K562 (cell line): ENCODE data around the gene PIP5K1B. TPM values are rescaled to one million over a fixed set of nuclear protein-coding genes. Genes with fewer than 3 reads are reported as not detected.
A peak's percentile ranks its signal among the peaks of the same experiment; 100 is the strongest.

Experiments
- ATAC-seq: fragments of 200-7000 bp; cut with Tn5 transposase; 3 replicates; pipeline ENCODE4 v1.9.1; 2020; ENCODE audit warnings: moderate library complexity
- BruUV-seq: library from RNA; stranded (reverse); fragments of 400-500 nt; replicated peaks from 2 replicates; lab custom pipeline; 2021; lab: Mats Ljungman, UMichigan
- CTCF ChIA-PET: fragments of 300-600 bp; formaldehyde crosslinking; extraction: SDS; loops from one replicate; lab custom pipeline; 2021; ENCODE audit warnings: low intra/inter-chr PET ratio; lab: Yijun Ruan, JAX
- POLR2A ChIA-PET: fragments of 300-600, 350-650 bp; sonication (Branson Sonifier 250); formaldehyde crosslinking; extraction: SDS; loops from one replicate; lab custom pipeline; 2021; ENCODE audit warnings: antibody characterized with exemption, inconsistent platforms; lab: Yijun Ruan, JAX
- DNase-seq, 4 experiments: peaks; one replicate each; pipeline versions ENCODE4 v3.0.0 to v3.0.0-alpha.2; 2011 to 2018; ENCODE audit warnings: low spot score in 3 of 4, mixed read lengths in 3 of 4; ENCODE audit errors: extremely low read depth in 1 of 4
- FAIRE-seq: peaks from 2 replicates; lab custom pipeline; 2011; peaks lifted over from hg19 to GRCh38; lab: Jason Lieb, UNC
- H2AFZ ChIP-seq: 2 replicates; pipeline ENCODE4 v1.6.0; 2011; ENCODE audit warnings: low read depth, low read length, control low read depth, inconsistent platforms
- H3K27ac ChIP-seq: fragments of 200-600 bp; 3 replicates; pipeline ENCODE4 v1.8.0; 2011; ENCODE audit warnings: low read depth, mild to moderate bottlenecking, control low read depth, inconsistent platforms, low read length, moderate library complexity, mixed read lengths; ENCODE audit errors: extremely low read depth
- H3K27me3 ChIP-seq, 2 experiments: fragments of 300-600 bp in 1 of 2; 2 replicates in 1 of 2; 3 replicates in 1 of 2; pipeline versions ENCODE4 v1.6.0 to v1.8.0; 2011; ENCODE audit warnings: inconsistent platforms in 2 of 2, low read length in 2 of 2, mild to moderate bottlenecking in 1 of 2, mixed read lengths in 1 of 2, moderate library complexity in 1 of 2; ENCODE audit not compliant: control insufficient read depth in 2 of 2, insufficient read depth in 2 of 2
- H3K36me3 ChIP-seq: fragments of 300-600 bp; 3 replicates; pipeline ENCODE4 v1.8.0; 2011; ENCODE audit warnings: mild to moderate bottlenecking, low read length, inconsistent platforms; ENCODE audit not compliant: control insufficient read depth, insufficient read depth
- H3K4me1 ChIP-seq, 2 experiments: fragments of 200-600 bp in 1 of 2; replicated peaks in 1 of 2; 2 replicates in 1 of 2; 3 replicates in 1 of 2; pipeline versions ENCODE4 v1.5.1 to v1.8.0; 2011; ENCODE audit warnings: inconsistent platforms in 2 of 2, low read length in 2 of 2, mild to moderate bottlenecking in 1 of 2, mixed read lengths in 1 of 2, moderate library complexity in 1 of 2; ENCODE audit not compliant: control insufficient read depth in 2 of 2, insufficient read depth in 2 of 2
- H3K4me2 ChIP-seq: 2 replicates; pipeline ENCODE4 v1.6.1; 2011; ENCODE audit warnings: low read length, control low read depth, inconsistent platforms, mixed read lengths; ENCODE audit not compliant: insufficient read depth
- H3K4me3 ChIP-seq: fragments of 200-600 bp; sonication (generic), shearing (Covaris generic); 2 replicates; pipeline ENCODE4 v1.5.1; 2016; ENCODE audit warnings: control low read depth, inconsistent platforms
- H3K79me2 ChIP-seq: fragments of 200-600 bp; 3 replicates; pipeline ENCODE4 v1.8.0; 2011; ENCODE audit warnings: low read length, inconsistent platforms; ENCODE audit not compliant: control insufficient read depth, insufficient read depth
- H3K9ac ChIP-seq, 2 experiments: 2 replicates each; pipeline versions ENCODE4 v1.6.0 to v1.6.1; 2011; ENCODE audit warnings: low read depth in 2 of 2, low read length in 2 of 2, control low read depth in 1 of 2, inconsistent platforms in 1 of 2, mild to moderate bottlenecking in 1 of 2, mixed read lengths in 1 of 2; ENCODE audit not compliant: insufficient read depth in 1 of 2
- H3K9me1 ChIP-seq: one replicate; pipeline ENCODE4 v1.6.0; 2011; ENCODE audit warnings: inconsistent platforms, mild to moderate bottlenecking, low read length, moderate library complexity; ENCODE audit not compliant: control insufficient read depth, insufficient read depth
- H3K9me3 ChIP-seq: replicated peaks from 2 replicates; pipeline ENCODE4 v1.5.1; 2011; ENCODE audit warnings: low read depth, low read length, inconsistent platforms; ENCODE audit not compliant: control insufficient read depth, insufficient read depth
- H4K20me1 ChIP-seq: replicated peaks from 2 replicates; pipeline ENCODE4 v1.6.1; 2011; ENCODE audit warnings: low read length, inconsistent platforms, mixed read lengths; ENCODE audit not compliant: control insufficient read depth, insufficient read depth
- CBX5 ChIP-seq: IDR thresholded peaks from 2 replicates; pipeline ENCODE4 v1.6.1; 2014; ENCODE audit warnings: low read depth, borderline replicate concordance
- DPF2 ChIP-seq: fragments of 450-650 bp; IDR thresholded peaks from 2 replicates; pipeline ENCODE4 v1.6.1; 2016
- HMGN3 ChIP-seq: IDR thresholded peaks from 2 replicates; pipeline ENCODE4 v1.6.1; 2011; ENCODE audit warnings: borderline replicate concordance, low read depth, mild to moderate bottlenecking, mixed read lengths, low read length; ENCODE audit not compliant: insufficient read length; ENCODE audit errors: extremely low read depth
- KDM2B ChIP-seq: fragments of 250-450 bp; sonication (Bioruptor Pico); IDR thresholded peaks from 2 replicates; pipeline ENCODE4 v1.8.0; 2021; ENCODE audit warnings: mild to moderate bottlenecking, moderate library complexity
- KDM5B ChIP-seq: fragments of 200-600 bp; sonication (generic); IDR thresholded peaks from 2 replicates; pipeline ENCODE4 v1.6.1; 2012; ENCODE audit warnings: low read depth, mild to moderate bottlenecking, moderate library complexity, low read length, control low read depth, inconsistent platforms; ENCODE audit not compliant: insufficient replicate concordance
- KLF16 ChIP-seq: IDR thresholded peaks from 2 replicates; pipeline ENCODE4 v1.6.1; 2016; ENCODE audit warnings: antibody characterized with exemption
- NCOA1 ChIP-seq: fragments of 450-650 bp; IDR thresholded peaks from 2 replicates; pipeline ENCODE4 v1.6.1; 2016; ENCODE audit warnings: low read depth
- RBM14 ChIP-seq: fragments of 200-400 bp; formaldehyde crosslinking; IDR thresholded peaks from 2 replicates; pipeline ENCODE4 v1.6.1; 2018; ENCODE audit warnings: low read depth, mild to moderate bottlenecking, low read length, moderate library complexity, borderline replicate concordance; ENCODE audit not compliant: insufficient read depth
- SAP30 ChIP-seq: fragments of 200-600 bp; sonication (generic); IDR thresholded peaks from 2 replicates; pipeline ENCODE4 v1.6.1; 2012; ENCODE audit warnings: borderline replicate concordance, low read depth, mild to moderate bottlenecking, moderate library complexity, low read length, control low read depth, inconsistent platforms; ENCODE audit not compliant: insufficient read depth, poor library complexity, severe bottlenecking
- SIN3B ChIP-seq: fragments of 450-650 bp; IDR thresholded peaks from 2 replicates; pipeline ENCODE4 v1.6.1; 2017; ENCODE audit warnings: low read depth, mild to moderate bottlenecking, moderate library complexity
- SOX6 ChIP-seq: fragments of 450-650 bp; IDR thresholded peaks from 2 replicates; pipeline ENCODE4 v1.6.1; 2014; ENCODE audit warnings: mild to moderate bottlenecking
- SPI1 ChIP-seq: IDR thresholded peaks from 2 replicates; pipeline ENCODE4 v1.6.1; 2011; ENCODE audit warnings: low read depth, low read length, control low read depth, borderline replicate concordance
- SREBF2 ChIP-seq: sonication (generic); formaldehyde crosslinking; IDR thresholded peaks from 2 replicates; pipeline ENCODE4 v1.4.0; 2020; ENCODE audit warnings: mild to moderate bottlenecking, missing genetic modification reagents
- STAT5A ChIP-seq: IDR thresholded peaks from 2 replicates; pipeline ENCODE4 v1.6.1; 2012; ENCODE audit warnings: low read length, inconsistent platforms, borderline replicate concordance
- TAL1 ChIP-seq: fragments of 450-650 bp; IDR thresholded peaks from 2 replicates; pipeline ENCODE4 v1.6.1; 2016; ENCODE audit warnings: mild to moderate bottlenecking
- TEAD4 ChIP-seq, 2 experiments: sonication (generic) in 1 of 2; formaldehyde crosslinking in 1 of 2; IDR thresholded peaks; 2 replicates each; pipeline versions ENCODE4 v1.6.1 to v1.8.0; 2012 to 2022; ENCODE audit warnings: borderline replicate concordance in 1 of 2, inconsistent platforms in 1 of 2, low read length in 1 of 2, mild to moderate bottlenecking in 1 of 2, missing genetic modification reagents in 1 of 2
- YBX1 ChIP-seq: fragments of 450-650 bp; IDR thresholded peaks from 2 replicates; pipeline ENCODE4 v1.7.1; 2016; ENCODE audit warnings: mild to moderate bottlenecking
- ZNF277 ChIP-seq: fragments of 250-450 bp; sonication (Bioruptor Pico); IDR thresholded peaks from 2 replicates; pipeline ENCODE4 v1.8.0; 2022; ENCODE audit warnings: inconsistent platforms, mild to moderate bottlenecking, moderate library complexity, borderline replicate concordance
- WGBS: fragments of 100-300 bp; shearing (Covaris generic); methylation state at CpG from one replicate; pipeline ENCODE4 v1.1.6; 2016; ENCODE audit warnings: low coverage, mixed read lengths; ENCODE audit not compliant: insufficient coverage; ENCODE audit errors: missing lambda C conversion rate; 5-methylcytosine and 5-hydroxymethylcytosine counted together
- in situ Hi-C: fragments of 300-500 bp; cut with MboI; formaldehyde crosslinking; loops from 4 replicates; pipeline ENCODE4 v1.15.0; 2018; ENCODE audit warnings: inconsistent platforms, mixed read lengths
- intact Hi-C: fragments of 100-400 bp; cut with micrococcal nuclease; formaldehyde crosslinking; loops from 2 replicates; pipeline ENCODE4 v1.14.2; 2022
- polyA plus RNA-seq, 8 experiments: library from polyadenylated mRNA; depleted of rRNA in 4 of 8; stranded (reverse) in 5 of 8; unstranded in 3 of 8; fragments of >200 nt; fragmentation: Nextera tagmentation in 2 of 8; fragmentation: Illumina TruSeq in 1 of 8; extraction: Ambion mirVana in 2 of 8; extraction: Trizol in 1 of 8; gene quantifications; 2 replicates each; pipeline versions ENCODE4 v1.2.1 to v1.2.3, GENCODE V29; 2011 to 2014; ENCODE audit warnings: inconsistent platforms in 1 of 8, missing spikeins in 1 of 8
- total RNA-seq, 7 experiments: library from RNA; depleted of rRNA in 6 of 7; stranded (reverse); fragments of >200 nt in 6 of 7; fragmentation: Illumina TruSeq in 2 of 7; extraction: Trizol in 2 of 7; gene quantifications; 2 replicates each; pipeline versions ENCODE4 v1.2.1 to v1.2.3, GENCODE V29; 2011 to 2021; ENCODE audit warnings: low replicate concordance in 1 of 7

Gene PIP5K1B
- total and polyA plus RNA-seq, 9 of the 15 experiments (the other 6 are each of a cell fraction or from before 2014, with no cell fraction given): 3.1 to 12.9 (median 7.4) TPM

DNA sequence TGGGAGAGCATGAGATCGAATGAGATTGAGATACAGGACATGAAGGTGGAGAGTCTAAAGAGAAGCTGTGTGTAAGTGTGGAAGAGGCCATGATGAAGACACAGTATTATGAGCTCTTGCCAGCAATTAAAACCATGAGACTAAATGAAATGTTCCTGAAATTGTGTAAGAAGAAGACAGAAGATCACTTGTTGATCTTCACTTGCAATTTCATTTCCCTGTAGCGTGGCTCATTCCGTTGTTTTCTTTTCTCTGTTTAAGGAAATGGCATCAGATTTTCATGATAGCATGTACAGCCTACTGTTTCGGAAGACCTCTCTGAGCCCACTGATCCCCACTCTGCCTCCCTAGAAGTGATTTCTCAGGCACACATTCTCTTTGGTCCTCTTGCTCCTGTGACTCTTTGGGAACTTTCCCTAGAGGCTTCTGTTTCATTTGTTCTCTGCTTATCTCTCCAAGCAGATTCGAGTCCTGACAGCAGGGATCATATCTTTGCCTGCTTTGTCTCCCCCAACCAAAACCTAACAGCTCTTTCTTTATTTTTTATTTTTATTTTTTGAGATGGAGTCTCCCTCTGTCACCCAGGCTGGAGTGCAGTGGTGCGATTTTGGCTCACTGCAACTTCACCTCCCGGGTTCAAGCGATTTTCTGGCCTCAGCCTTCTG is 16.8 kb downstream of the PIP5K1B start:
- Histone ChIP-seq H3K79me2 (peaks cover 50% of the 10 kb centered on the region), H3K27me3 (no peaks in the 10 kb centered on the region), H3K36me3 (no peaks in the 10 kb centered on the region), H3K4me1 (peaks cover 8 to 36% of the 10 kb centered on the region in 2 experiments; a peak in 4 of 5 replicates), H3K9me1 (no peaks in the 10 kb centered on the region), H2AFZ (no peak overlapping the region), H3K27ac (peak overlapping the region; percentile 33; the same call in 1 of the 3 replicates), H4K20me1 (no peaks in the 10 kb centered on the region), H3K9ac (no peak overlapping the region; a peak in 2 of 4 replicates), H3K4me2 (peak overlapping the region; percentile 44; the same call in 1 of the 2 replicates), H3K4me3 (no peak overlapping the region), H3K9me3 (no peaks in the 10 kb centered on the region)
- DNase-seq (peak in 1 of 4 experiments; percentile 43), FAIRE-seq (peak; percentile 11), ATAC-seq (peak; percentile 34)
- ChIA-PET CTCF (no interaction called here), POLR2A (interaction anchor here (1.3 kb wide), 2 partner anchors 11 to 19 kb away, joined by 3 to 4 read pairs; no protein-coding TSS in a partner anchor)
- 31% methylated on average over 7 of the region's 8 CpGs for WGBS
- in situ Hi-C loops: no loop called here
- no TSS peak for BruUV-seq
- intact Hi-C loops: no loop called here
- TF ChIP-seq HMGN3 (no peak), SOX6 (peak; percentile 49; the same call in 1 of the 2 replicates), TAL1 (peak; percentile 59), KDM5B (no peak), ZNF277 (CRISPR knock-in tag) (no peak), SIN3B (no peak), KLF16 (no peak), NCOA1 (no peak), DPF2 (0 out of 2 replicates have a peak, but pooled peaks have one; percentile 35), STAT5A (no peak), KDM2B (CRISPR knock-in tag) (no peak), YBX1 (no peak), CBX5 (no peak), RBM14 (no peak), SAP30 (no peak), SPI1 (no peak), SREBF2 (CRISPR knock-in tag) (no peak), TEAD4 (IDR thresholded peaks at IDR 0.05; ENCODE audit: low read length) (peak; percentile 42; the same call in 1 of the 2 replicates), TEAD4 (CRISPR knock-in tag; IDR thresholded peaks at IDR 0.05; ENCODE audit: borderline replicate concordance) (no peak)
